Measurements from ENCODE around the gene OR51B5. TPM values are rescaled to one million over a fixed set of nuclear protein-coding genes. Genes with fewer than 3 reads are reported as not detected.
"Not testable (repeated sequence)": the region's sequence is repeated elsewhere in the genome, so short reads cannot be mapped to it uniquely, and the experiment has no call there.

The OR51B5 gene
- total RNA-seq = 0.82 TPM

GRCh38 chr11:5343474-5344335 is at the start of gene OR51B5:
TSS of gene OR51B5 (minus strand) at chr11:5343524. CDS start at chr11:5343524, 0 bp downstream.
- DNase-seq (ENCODE audit: low spot score in 2 of 2) = no peak
- FAIRE-seq = no peak

- FAIRE-seq (no peak), DNase-seq (ENCODE audit: low spot score in 2 of 2) (no peak)
Measured at GRCh38 chr11:5390210-5390609, 46.9 kb upstream of the OR51B5 start.

- FAIRE-seq = no peak
- no peak for DNase-seq (ENCODE audit: low spot score in 2 of 2)
Measured at GRCh38 chr11:5384335-5384734, 41.0 kb upstream of the OR51B5 start.

- DNase-seq (ENCODE audit: low spot score in 2 of 2) (no peak), FAIRE-seq (no peak)
Measured at GRCh38 chr11:5383576-5383975, 40.3 kb upstream of the OR51B5 start, which contains the start of gene OR51M1. TSS of gene OR51M1 (plus strand) at chr11:5383812. CDS start at chr11:5389399, 5,587 bp downstream.

GRCh38 chr11:5380740-5381342 is 37.5 kb upstream of the OR51B5 start:
- DNase-seq (ENCODE audit: low spot score in 2 of 2) (peak; percentile 1 to 13), FAIRE-seq (no peak)

- FAIRE-seq = no peak
Measured at GRCh38 chr11:5369789-5370188, 26.5 kb upstream of the OR51B5 start.

GRCh38 chr11:5368502-5369043 is 25.2 kb upstream of the OR51B5 start:
- FAIRE-seq (no peak), DNase-seq (ENCODE audit: low spot score in 2 of 2) (no peak)

More at GRCh38 chr11:5369789-5370188, 26.5 kb upstream of the OR51B5 start:
- DNase-seq (ENCODE audit: low spot score in 2 of 2) = peak in 1 of 2 donors; percentile 3

- FAIRE-seq = no peak
- DNase-seq (ENCODE audit: low spot score in 2 of 2) = no peak
Measured at GRCh38 chr11:5367448-5368074, 24.2 kb upstream of the OR51B5 start.

GRCh38 chr11:5366856-5367255 is 23.5 kb upstream of the OR51B5 start:
- no peak for DNase-seq (ENCODE audit: low spot score in 2 of 2)
- no peak for FAIRE-seq

GRCh38 chr11:5366365-5366764 is 23.0 kb upstream of the OR51B5 start:
- FAIRE-seq = not testable (repeated sequence)

GRCh38 chr11:5364214-5364613 is 20.9 kb upstream of the OR51B5 start:
- DNase-seq (ENCODE audit: low spot score in 2 of 2) = no peak
- FAIRE-seq = no peak

More at GRCh38 chr11:5366365-5366764, 23.0 kb upstream of the OR51B5 start:
- DNase-seq (ENCODE audit: low spot score in 2 of 2) = not testable (repeated sequence)

GRCh38 chr11:5363679-5364078 is 20.4 kb upstream of the OR51B5 start:
- no peak for DNase-seq (ENCODE audit: low spot score in 2 of 2)
- FAIRE-seq = no peak

GRCh38 chr11:5362017-5362625 is 18.8 kb upstream of the OR51B5 start:
- DNase-seq (ENCODE audit: low spot score in 2 of 2) = no peak
- no peak for FAIRE-seq

GRCh38 chr11:5356031-5356430 is 12.7 kb upstream of the OR51B5 start:
- not testable (repeated sequence) for DNase-seq (ENCODE audit: low spot score in 2 of 2); FAIRE-seq

- DNase-seq (ENCODE audit: low spot score in 2 of 2) (no peak), FAIRE-seq (no peak)
Measured at GRCh38 chr11:5351208-5351607, 7.9 kb upstream of the OR51B5 start, which contains the start of gene OR51B6. TSS of gene OR51B6 (plus strand) at chr11:5351508. CDS start at chr11:5351508, 0 bp downstream.

GRCh38 chr11:5349550-5349949 is 6.2 kb upstream of the OR51B5 start:
- FAIRE-seq (no peak), DNase-seq (ENCODE audit: low spot score in 2 of 2) (no peak)

GRCh38 chr11:5348551-5349194 is 5.3 kb upstream of the OR51B5 start:
- DNase-seq (ENCODE audit: low spot score in 2 of 2) (no peak), FAIRE-seq (no peak)

GRCh38 chr11:5345831-5346230 is 2.5 kb upstream of the OR51B5 start:
- DNase-seq (ENCODE audit: low spot score in 2 of 2) = no peak
- no peak for FAIRE-seq

GRCh38 chr11:5339771-5340322 is 3.5 kb downstream of the OR51B5 start:
- no peak for DNase-seq (ENCODE audit: low spot score in 2 of 2)
- no peak for FAIRE-seq

Data from frontal cortex (tissue), 4 donors.